ENCODE measurements around the gene RAB7A. TPM values are rescaled to one million over a fixed set of nuclear protein-coding genes. Genes with fewer than 3 reads are reported as not detected.
A peak's percentile ranks its signal among the peaks of the same experiment; 100 is the strongest.

RAB7A gene
- total RNA-seq, 4 donors from 2014 or later: 70.7 to 109 (median 92.3) TPM

DNA sequence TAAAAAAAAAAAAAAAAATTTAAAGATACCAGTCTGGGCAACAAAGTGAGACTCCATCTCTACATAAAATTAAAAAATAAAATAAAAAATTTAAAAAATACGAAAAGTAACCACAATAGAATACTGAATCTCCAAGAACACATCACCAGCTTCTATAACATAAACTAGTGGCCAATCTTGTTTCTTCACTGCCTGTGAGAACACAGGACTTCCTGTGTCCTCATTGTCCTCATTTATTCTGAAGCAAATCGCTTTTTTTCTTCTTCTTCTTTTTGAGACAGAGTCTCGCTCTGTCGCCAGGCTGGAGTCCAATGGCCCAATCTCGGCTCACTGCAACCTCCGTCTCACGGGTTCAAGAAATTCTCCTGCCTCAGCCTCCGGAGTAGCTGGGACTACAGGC is 28.6 kb upstream of the RAB7A start:
- no peak overlapping the region for H3K4me3 ChIP-seq
- no peak for DNase-seq
- no peaks in the 10 kb centered on the region for H3K9me3 ChIP-seq
- TF ChIP-seq, protein P1, sequence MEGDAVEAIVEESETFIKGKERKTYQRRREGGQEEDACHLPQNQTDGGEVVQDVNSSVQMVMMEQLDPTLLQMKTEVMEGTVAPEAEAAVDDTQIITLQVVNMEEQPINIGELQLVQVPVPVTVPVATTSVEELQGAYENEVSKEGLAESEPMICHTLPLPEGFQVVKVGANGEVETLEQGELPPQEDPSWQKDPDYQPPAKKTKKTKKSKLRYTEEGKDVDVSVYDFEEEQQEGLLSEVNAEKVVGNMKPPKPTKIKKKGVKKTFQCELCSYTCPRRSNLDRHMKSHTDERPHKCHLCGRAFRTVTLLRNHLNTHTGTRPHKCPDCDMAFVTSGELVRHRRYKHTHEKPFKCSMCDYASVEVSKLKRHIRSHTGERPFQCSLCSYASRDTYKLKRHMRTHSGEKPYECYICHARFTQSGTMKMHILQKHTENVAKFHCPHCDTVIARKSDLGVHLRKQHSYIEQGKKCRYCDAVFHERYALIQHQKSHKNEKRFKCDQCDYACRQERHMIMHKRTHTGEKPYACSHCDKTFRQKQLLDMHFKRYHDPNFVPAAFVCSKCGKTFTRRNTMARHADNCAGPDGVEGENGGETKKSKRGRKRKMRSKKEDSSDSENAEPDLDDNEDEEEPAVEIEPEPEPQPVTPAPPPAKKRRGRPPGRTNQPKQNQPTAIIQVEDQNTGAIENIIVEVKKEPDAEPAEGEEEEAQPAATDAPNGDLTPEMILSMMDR (IDR thresholded peaks at IDR 0.05): no peak
- TF ChIP-seq POLR2A (IDR thresholded peaks at IDR 0.05): no peak
- no peaks in the 10 kb centered on the region for H3K27me3 ChIP-seq
- intact Hi-C loops (cut with DNase I): no loop called here
- 89 to 92% methylated on average over 8 of the region's 8 CpGs for WGBS, 2 donors
- no peaks in the 10 kb centered on the region for H3K36me3 ChIP-seq
- no peak overlapping the region for H3K27ac ChIP-seq
- H3K4me1 ChIP-seq: peaks cover 0 to 25% (median 10%) of the 10 kb centered on the region in 3 donors

DNA sequence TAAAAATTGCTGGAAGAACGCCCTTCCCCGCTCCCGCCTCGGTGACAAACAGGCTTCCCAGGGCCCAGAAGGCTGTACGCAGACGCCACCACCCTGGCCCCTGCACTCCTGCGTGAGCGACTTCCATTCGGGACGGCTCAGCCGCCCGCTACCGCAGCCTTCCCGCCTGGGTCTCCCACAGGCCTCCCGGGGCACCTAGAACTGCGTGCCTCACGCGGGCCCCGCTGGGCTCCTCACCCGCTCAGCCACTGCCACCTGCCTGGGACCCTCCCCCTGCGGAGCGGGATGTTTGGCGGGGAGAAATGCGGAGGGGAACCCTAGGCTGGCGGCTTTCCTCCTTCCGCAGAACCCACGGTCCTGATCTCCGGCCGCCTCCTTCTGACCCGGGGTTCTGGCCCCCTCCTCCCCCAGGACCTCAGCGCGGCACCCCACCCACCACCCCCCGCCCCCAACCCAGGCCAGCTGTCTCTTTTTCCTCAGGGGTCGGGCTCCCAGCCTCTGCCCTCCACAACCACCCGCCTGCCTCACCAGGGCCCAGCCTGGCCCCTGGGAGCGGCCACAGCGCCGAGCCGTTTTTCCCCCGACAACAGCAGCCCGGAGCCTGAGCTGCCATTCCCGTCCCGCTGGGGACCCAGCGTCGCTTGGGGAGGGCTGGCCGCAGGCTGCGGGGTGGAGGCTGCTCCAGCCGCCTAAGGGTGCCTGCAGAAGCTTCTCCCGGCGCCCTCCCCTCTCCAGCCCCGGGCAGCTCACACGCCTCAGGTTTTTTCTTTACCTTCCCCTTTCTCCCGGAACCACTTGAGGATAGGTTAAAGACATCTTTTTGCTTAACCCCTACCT is 27.6 kb upstream of the RAB7A start:
- Histone ChIP-seq H3K4me1 (peaks cover 0 to 29% (median 13%) of the 10 kb centered on the region in 3 donors), H3K36me3 (no peaks in the 10 kb centered on the region), H3K27me3 (no peaks in the 10 kb centered on the region), H3K27ac (peak overlapping the region; percentile 59 to 84 (median 76)), H3K4me3 (peak overlapping the region; percentile 41 to 77 (median 65)), H3K9me3 (no peaks in the 10 kb centered on the region)
- TF ChIP-seq POLR2A (IDR thresholded peaks at IDR 0.05): no peak
- TF ChIP-seq, protein P1 (IDR thresholded peaks at IDR 0.05): no peak
- intact Hi-C loops (cut with DNase I): no loop called here
- DNase-seq: no peak
- WGBS, 2 donors: 6 to 8% methylated on average over 5 to 23 of the region's 53 CpGs

DNA sequence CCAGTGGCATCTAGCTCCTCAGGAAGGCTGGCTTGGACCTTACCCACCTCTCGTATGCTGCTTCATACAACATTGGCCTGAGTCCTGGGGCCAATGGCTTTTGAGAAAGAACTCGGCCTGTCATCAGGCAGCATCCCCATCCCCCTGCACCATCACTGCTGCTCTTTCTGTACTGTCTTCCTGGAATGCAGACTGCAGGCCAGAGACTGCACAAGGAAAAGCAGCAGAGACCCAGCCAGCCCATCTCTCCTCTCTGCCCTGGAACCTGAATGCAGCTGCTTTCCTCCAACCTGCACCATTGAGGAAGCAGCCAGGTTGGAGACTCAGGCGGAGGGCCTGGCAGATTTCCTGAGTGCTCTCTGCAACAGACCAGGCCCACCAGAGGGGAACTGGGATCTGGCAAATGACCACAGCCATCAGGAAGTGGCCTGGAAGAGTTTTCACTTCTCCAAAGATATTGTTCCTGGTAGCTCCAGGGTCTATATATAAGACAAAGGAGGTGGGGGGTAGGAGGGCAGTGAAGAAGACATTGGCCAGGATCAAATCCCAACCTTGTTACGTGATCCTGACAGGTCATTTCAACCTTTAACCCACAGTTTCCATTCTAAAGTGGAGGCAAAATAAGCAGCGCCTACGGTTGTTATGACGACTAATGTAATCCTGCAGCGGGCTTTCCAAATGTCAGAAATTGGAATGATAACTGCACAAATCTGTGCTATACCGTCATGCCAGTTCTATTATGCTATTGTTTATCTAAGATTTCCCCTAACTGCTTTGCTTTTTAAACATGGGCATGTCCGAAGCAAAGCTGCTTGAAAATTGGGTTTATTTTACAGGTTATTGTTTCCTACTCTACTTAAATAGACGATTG is 24.4 kb upstream of the RAB7A start:
- Histone ChIP-seq H3K4me1 (peaks cover 0 to 29% (median 13%) of the 10 kb centered on the region in 3 donors), H3K36me3 (no peaks in the 10 kb centered on the region), H3K27ac (no peak overlapping the region), H3K4me3 (no peak overlapping the region), H3K9me3 (no peaks in the 10 kb centered on the region), H3K27me3 (no peaks in the 10 kb centered on the region)
- no peak for TF ChIP-seq POLR2A (IDR thresholded peaks at IDR 0.05)
- TF ChIP-seq, protein P1 (IDR thresholded peaks at IDR 0.05): no peak
- 33 to 36% methylated on average over 10 of the region's 11 CpGs for WGBS, 2 donors
- intact Hi-C loops (cut with DNase I): no loop called here
- DNase-seq: no peak

DNA sequence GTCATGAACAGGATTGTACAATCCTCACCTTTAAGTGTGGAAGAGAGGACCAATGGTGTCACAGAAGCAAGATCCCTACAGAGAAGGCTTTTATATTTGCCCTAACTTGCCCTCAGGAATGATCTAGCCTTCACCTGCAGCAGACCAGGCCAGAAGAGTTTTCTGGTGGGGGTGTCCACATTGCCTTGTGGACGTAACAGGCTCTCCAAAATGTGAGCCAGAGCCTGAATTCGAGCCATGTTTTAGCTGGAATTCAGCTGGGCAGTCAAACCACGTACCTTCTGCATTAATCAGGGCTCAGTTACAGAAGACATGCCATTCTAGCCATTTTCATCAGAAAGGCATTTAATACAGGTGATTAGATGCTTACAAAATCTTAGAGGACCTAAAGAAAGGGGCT is 23.6 kb upstream of the RAB7A start:
- Histone ChIP-seq H3K27me3 (no peaks in the 10 kb centered on the region), H3K4me1 (peaks cover 0 to 29% (median 13%) of the 10 kb centered on the region in 3 donors), H3K4me3 (no peak overlapping the region), H3K36me3 (no peaks in the 10 kb centered on the region), H3K9me3 (no peaks in the 10 kb centered on the region), H3K27ac (no peak overlapping the region)
- intact Hi-C loops (cut with DNase I): no loop called here
- DNase-seq: no peak
- no peak for TF ChIP-seq POLR2A (IDR thresholded peaks at IDR 0.05)
- TF ChIP-seq, protein P1 (IDR thresholded peaks at IDR 0.05): no peak
- WGBS, 2 donors: 42% methylated on average over 3 of the region's 3 CpGs; no CpG with 5 or more reads in 1 of the 2 donors

DNA sequence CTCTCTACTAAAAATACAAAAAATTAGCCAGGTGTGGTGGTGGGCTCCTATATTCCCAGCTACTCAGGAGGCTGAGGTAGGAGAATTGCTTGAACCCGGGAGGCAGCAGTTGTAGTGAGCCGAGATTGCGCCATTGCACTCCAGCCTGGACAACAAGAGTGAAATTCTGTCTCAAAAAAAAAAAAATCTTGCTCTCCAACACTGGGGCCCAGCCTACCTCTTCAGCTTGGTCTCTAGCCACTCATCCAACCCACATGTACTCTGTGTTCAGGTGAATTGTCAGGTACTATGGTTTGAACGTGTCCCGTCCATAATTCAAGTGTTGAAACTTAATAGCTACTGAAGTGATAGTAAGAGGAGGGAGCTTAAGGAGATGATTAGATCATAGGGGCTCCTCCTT is 22.4 kb upstream of the RAB7A start:
- Histone ChIP-seq H3K4me3 (no peak overlapping the region), H3K27me3 (no peaks in the 10 kb centered on the region), H3K36me3 (no peaks in the 10 kb centered on the region), H3K9me3 (no peaks in the 10 kb centered on the region), H3K27ac (no peak overlapping the region), H3K4me1 (peaks cover 0 to 22% (median 13%) of the 10 kb centered on the region in 3 donors)
- WGBS, 2 donors: 89 to 93% methylated on average over 5 of the region's 5 CpGs
- TF ChIP-seq, protein P1 (IDR thresholded peaks at IDR 0.05): no peak
- no peak for TF ChIP-seq POLR2A (IDR thresholded peaks at IDR 0.05)
- DNase-seq: no peak
- intact Hi-C loops (cut with DNase I): no loop called here
